ENCODE measurements around the gene CNN1.

DNA sequence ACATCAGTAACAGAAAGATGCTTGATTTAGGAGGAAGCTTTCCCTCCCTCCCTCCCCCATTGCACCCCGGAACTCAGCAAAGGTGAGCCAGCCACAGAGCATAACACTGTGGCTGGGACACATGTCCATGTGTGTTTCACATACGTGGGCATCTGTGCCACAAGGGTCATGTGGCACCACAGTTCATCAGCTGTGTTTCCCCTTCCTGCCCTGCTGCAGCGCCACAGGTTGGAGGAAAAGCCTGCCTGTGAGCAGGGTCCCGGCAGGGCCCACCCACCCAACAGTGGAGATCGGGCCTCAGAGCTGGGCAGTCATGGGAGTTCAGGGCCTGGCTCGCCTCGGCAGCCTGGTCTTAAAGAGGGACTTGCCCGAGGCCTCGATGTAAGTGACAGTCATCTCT, 36.0 kb downstream of the CNN1 start:
- TF ChIP-seq CTCF (IDR thresholded peaks at IDR 0.05; ENCODE audit: low read length) (no peak), EZH2 (IDR thresholded peaks at IDR 0.05; ENCODE audit: borderline replicate concordance, low read length) (no peak)

All from OCI-LY1 (cell line).